DMS114 treated with DMSO at 0.1 percent for 48 hours (cell line): ENCODE results near the gene RTCA.
"Not testable (repeated sequence)": the region's sequence is repeated elsewhere in the genome, so short reads cannot be mapped to it uniquely, and the experiment has no call there.

Experiments
- DNase-seq: peaks from one replicate; lab custom pipeline; 2025; ENCODE audit not compliant: unreplicated experiment; lab: John Stamatoyannopoulos, UW

Gene RTCA

GRCh38 chr1:100305954-100306353 is 39.9 kb downstream of the RTCA start:
- no peak for DNase-seq

- DNase-seq, result no peak
These were observed 40.8 kb downstream of the RTCA start for GRCh38 chr1:100306735-100307313.

GRCh38 chr1:100308777-100309176 is 42.8 kb downstream of the RTCA start:
- DNase-seq, result no peak

GRCh38 chr1:100309863-100310262 is 43.8 kb downstream of the RTCA start:
- no peak for DNase-seq

- no peak for DNase-seq
These were observed 47.4 kb downstream of the RTCA start for GRCh38 chr1:100313382-100313781.

GRCh38 chr1:100316622-100317021 is 50.6 kb downstream of the RTCA start:
- no peak for DNase-seq

GRCh38 chr1:100320311-100321099 is 54.5 kb downstream of the RTCA start:
- DNase-seq, result no peak

- no peak for DNase-seq
These were observed 55.1 kb downstream of the RTCA start for GRCh38 chr1:100321100-100321493.

- no peak for DNase-seq
These were observed 55.5 kb downstream of the RTCA start for GRCh38 chr1:100321506-100321905.

GRCh38 chr1:100322436-100323211 is 56.6 kb downstream of the RTCA start:
- DNase-seq, result no peak

GRCh38 chr1:100323419-100324106 is 57.5 kb downstream of the RTCA start:
- DNase-seq, result no peak

- DNase-seq, result no peak
These were observed 59.7 kb downstream of the RTCA start for GRCh38 chr1:100325415-100326324.

- DNase-seq, result not testable (repeated sequence)
These were observed 60.3 kb downstream of the RTCA start for GRCh38 chr1:100326325-100326670.

- no peak for DNase-seq
These were observed 62.1 kb downstream of the RTCA start for GRCh38 chr1:100328133-100328532.

- DNase-seq, result not testable (repeated sequence)
These were observed 65.1 kb downstream of the RTCA start for GRCh38 chr1:100331146-100331545.

GRCh38 chr1:100332331-100332730 is 66.3 kb downstream of the RTCA start:
- DNase-seq, result no peak

GRCh38 chr1:100335436-100335835 is 69.4 kb downstream of the RTCA start:
- no peak for DNase-seq

GRCh38 chr1:100337878-100338277 is 71.9 kb downstream of the RTCA start:
- DNase-seq, result not testable (repeated sequence)

- not testable (repeated sequence) for DNase-seq
These were observed 73.7 kb downstream of the RTCA start for GRCh38 chr1:100339735-100340134.

GRCh38 chr1:100340494-100340893 is 74.5 kb downstream of the RTCA start:
- no peak for DNase-seq
